A549 treated with AZD9567 at 1 μM for 4 hours (cell line): ENCODE data around the gene FAM136A. TPM values are rescaled to one million over a fixed set of nuclear protein-coding genes. Genes with fewer than 3 reads are reported as not detected.

Experiments
- total RNA-seq: library from RNA; stranded (reverse); fragments of 200-300 nt; extraction: Qiagen RNA extraction; gene quantifications from 5 replicates; pipeline ENCODE4 v1.2.3, GENCODE V29; 2022; ENCODE audit not compliant: insufficient read depth

Gene FAM136A
- total RNA-seq, result 87.0 to 112 TPM (median 91.1 TPM) in 5 replicates

DNA sequence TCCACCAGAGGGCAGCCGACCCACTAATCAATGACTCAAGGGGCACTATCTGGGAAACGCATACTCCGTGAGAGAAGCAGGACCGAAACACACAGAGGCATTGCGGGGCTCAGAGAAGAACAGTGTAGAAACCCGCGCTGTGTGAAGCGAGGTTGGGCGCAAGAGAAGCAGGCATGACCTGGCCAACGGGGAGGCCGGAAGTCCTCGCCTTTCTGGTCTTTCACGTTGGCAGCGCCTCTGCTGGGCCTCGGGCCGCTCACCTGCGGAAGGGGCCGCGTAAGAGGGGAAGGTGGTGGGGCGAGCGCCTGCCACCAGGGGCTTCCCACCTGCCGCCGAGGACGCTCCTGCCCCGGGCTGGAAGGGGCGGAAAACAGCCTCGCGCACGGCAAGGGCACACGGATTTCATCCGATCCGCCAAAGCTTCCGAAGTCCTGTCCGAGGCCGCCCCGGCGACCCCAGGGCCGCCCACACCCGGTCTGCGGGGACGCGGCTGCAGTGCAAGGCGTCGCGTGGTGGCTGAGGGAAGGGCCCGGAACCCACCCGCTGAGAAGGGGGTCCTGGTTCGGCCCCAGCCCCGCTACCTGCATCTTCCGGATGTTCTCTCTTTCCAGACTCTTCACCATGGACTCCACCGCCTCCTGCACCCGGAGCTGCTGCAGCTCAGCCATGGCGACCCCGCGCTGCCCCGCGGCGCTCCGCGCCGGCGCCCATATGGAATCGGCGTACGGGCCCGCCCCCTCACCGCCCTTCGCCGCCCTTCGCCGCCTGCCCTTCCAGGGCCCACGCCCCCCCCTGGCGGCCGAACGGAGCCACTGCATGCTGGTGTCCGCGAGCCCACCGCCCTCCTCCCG, at the start of gene FAM136A:
FAM136A (minus strand) TSS at position 724 of the 851 bp plus-strand sequence; CDS start at position 668, 56 bp downstream.

DNA sequence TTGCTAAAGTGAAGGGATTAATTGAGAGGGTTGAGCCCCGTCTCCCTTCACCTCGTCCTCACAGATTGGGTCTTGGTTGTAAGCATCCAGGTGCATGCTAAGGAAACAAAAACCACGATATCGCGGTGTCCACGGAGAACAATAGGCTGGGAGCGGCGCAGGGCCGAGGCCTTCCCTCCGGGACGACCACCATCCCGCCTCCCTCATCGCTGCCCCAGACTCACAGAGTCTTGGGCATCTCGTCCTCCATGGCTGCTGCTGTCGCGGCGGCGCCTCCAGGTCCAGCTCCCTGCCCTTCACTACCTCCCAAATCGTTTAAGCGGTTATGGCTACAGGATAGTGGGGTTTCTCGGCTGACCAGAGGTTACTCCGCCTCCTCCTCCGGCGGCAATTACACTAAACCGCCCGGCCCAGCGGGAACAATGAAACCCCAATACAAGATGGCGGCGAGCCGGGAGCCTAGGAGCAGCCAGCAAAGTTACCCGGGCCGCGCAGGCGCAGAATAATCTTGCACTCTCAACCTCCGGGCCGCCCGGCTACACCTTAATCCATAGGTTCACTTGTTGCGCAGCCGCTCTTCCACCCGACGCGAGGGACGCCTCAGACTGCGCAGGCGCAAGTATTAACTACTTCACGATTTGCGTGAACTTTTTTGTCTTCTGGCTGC, 53.6 kb downstream of the FAM136A start, which contains the start of gene TIA1:
TIA1 (minus strand) TSS at position 448 of the 667 bp plus-strand sequence; CDS start at position 250, 198 bp downstream.

Other genes with a start within 250 kb of the FAM136A start
- gene PCBP1, start 214.6 kb downstream of the FAM136A start, total RNA-seq, result 374 to 398 TPM (median 391 TPM) in 5 replicates
- 7.0 to 17.3 TPM (median 7.8 TPM) in 5 replicates for gene C2orf42, start 111.0 kb downstream of the FAM136A start, total RNA-seq
- gene TIA1, start 53.4 kb downstream of the FAM136A start, total RNA-seq, result 41.1 to 72.0 TPM (median 44.4 TPM) in 5 replicates
- gene PCYOX1, start 43.9 kb downstream of the FAM136A start, total RNA-seq, result 36.9 to 60.1 TPM (median 47.5 TPM) in 5 replicates
- 247 to 362 TPM (median 355 TPM) in 5 replicates for gene SNRPG, start 8.3 kb downstream of the FAM136A start, total RNA-seq